CD14-positive monocyte (primary cell): ENCODE results near the gene AHSG. TPM values are rescaled to one million over a fixed set of nuclear protein-coding genes. Genes with fewer than 3 reads are reported as not detected.

Experiments used
- DNase-seq, 3 donors: peaks; one replicate each; pipeline ENCODE4 v3.0.0-alpha.2; 2011 to 2022
- H2AFZ ChIP-seq: 2 replicates; pipeline ENCODE4 v1.6.0; 2012; ENCODE audit warnings: mild to moderate bottlenecking, low read depth, low read length, inconsistent platforms; ENCODE audit not compliant: insufficient read depth, poor library complexity, severe bottlenecking
- H3K27ac ChIP-seq, 2 donors: 1 replicate in 1 of 2; 2 replicates in 1 of 2; pipeline ENCODE4 v1.5.1; 2012 to 2013; ENCODE audit warnings: low read length in 2 of 2, control low read depth in 1 of 2, inconsistent platforms in 1 of 2, low read depth in 1 of 2, mild to moderate bottlenecking in 1 of 2
- H3K27me3 ChIP-seq, 2 donors: one replicate each; pipeline versions ENCODE4 v1.6.0 to v1.6.1; 2011 to 2013; ENCODE audit warnings: low read length in 2 of 2; ENCODE audit not compliant: control insufficient read depth in 2 of 2, insufficient read depth in 2 of 2
- H3K36me3 ChIP-seq, 2 donors: replicated peaks in 1 of 2; 1 replicate in 1 of 2; 2 replicates in 1 of 2; pipeline versions ENCODE4 v1.5.1 to v1.6.1; 2012 to 2013; ENCODE audit warnings: low read length in 2 of 2, control low read depth in 1 of 2, inconsistent platforms in 1 of 2, mild to moderate bottlenecking in 1 of 2; ENCODE audit not compliant: insufficient read depth in 2 of 2, control insufficient read depth in 1 of 2
- H3K4me1 ChIP-seq, 2 donors: 1 replicate in 1 of 2; 2 replicates in 1 of 2; pipeline versions ENCODE4 v1.5.1 to v1.6.1; 2012 to 2013; ENCODE audit warnings: low read length in 2 of 2, control low read depth in 1 of 2, inconsistent platforms in 1 of 2, mild to moderate bottlenecking in 1 of 2, moderate library complexity in 1 of 2; ENCODE audit not compliant: insufficient read depth in 2 of 2, control insufficient read depth in 1 of 2
- H3K4me2 ChIP-seq: replicated peaks from 2 replicates; pipeline ENCODE3; 2012; ENCODE audit warnings: low read length, moderate library complexity, mild to moderate bottlenecking; ENCODE audit not compliant: poor library complexity, severe bottlenecking; ENCODE audit errors: extremely low read depth
- H3K4me3 ChIP-seq, 3 experiments: fragments of 200-600 bp in 1 of 3; sonication (generic) in 1 of 3; replicated peaks in 1 of 3; 1 replicate in 2 of 3; 2 replicates in 1 of 3; pipeline ENCODE4 v1.5.1; 2011 to 2013; ENCODE audit warnings: low read length in 3 of 3, mild to moderate bottlenecking in 3 of 3, control low read depth in 2 of 3, low read depth in 2 of 3, inconsistent platforms in 1 of 3, moderate library complexity in 1 of 3
- H3K79me2 ChIP-seq: 2 replicates; pipeline ENCODE4 v1.6.0; 2012; ENCODE audit warnings: mild to moderate bottlenecking, control low read depth, inconsistent platforms, low read length, moderate library complexity; ENCODE audit not compliant: insufficient read depth
- H3K9ac ChIP-seq: 2 replicates; pipeline ENCODE4 v1.6.0; 2017; ENCODE audit warnings: low read length, mild to moderate bottlenecking; ENCODE audit not compliant: insufficient read depth, poor library complexity, severe bottlenecking
- H3K9me3 ChIP-seq, 2 donors: replicated peaks in 1 of 2; 1 replicate in 1 of 2; 2 replicates in 1 of 2; pipeline versions ENCODE4 v1.5.1 to v1.6.1; 2012 to 2013; ENCODE audit warnings: low read length in 2 of 2, control low read depth in 1 of 2; ENCODE audit not compliant: control insufficient read depth in 1 of 2, insufficient read depth in 1 of 2
- H4K20me1 ChIP-seq: 2 replicates; pipeline ENCODE4 v1.6.0; 2012; ENCODE audit warnings: mild to moderate bottlenecking, low read length, control low read depth, moderate library complexity; ENCODE audit not compliant: insufficient read depth
- H3K27ac Mint-ChIP-seq, 7 donors: one replicate each; pipeline ENCODE4 v1.8.0; 2020; ENCODE audit warnings: mild to moderate bottlenecking in 7 of 7, mixed read lengths in 7 of 7, moderate library complexity in 6 of 7, inconsistent platforms in 2 of 7
- H3K27me3 Mint-ChIP-seq, 3 donors: one replicate each; pipeline ENCODE4 v1.8.0; 2021 to 2022; ENCODE audit warnings: low read depth in 3 of 3, mild to moderate bottlenecking in 3 of 3, mixed read lengths in 3 of 3, moderate library complexity in 3 of 3, inconsistent platforms in 1 of 3
- H3K36me3 Mint-ChIP-seq, 2 donors: one replicate each; pipeline ENCODE4 v1.8.0; 2020; ENCODE audit warnings: mixed read lengths in 2 of 2, inconsistent platforms in 1 of 2, mild to moderate bottlenecking in 1 of 2
- H3K4me1 Mint-ChIP-seq: one replicate; pipeline ENCODE4 v1.8.0; 2020; ENCODE audit warnings: mild to moderate bottlenecking, mixed read lengths
- H3K4me3 Mint-ChIP-seq, 2 donors: one replicate each; pipeline ENCODE4 v1.8.0; 2020; ENCODE audit warnings: mild to moderate bottlenecking in 2 of 2, mixed read lengths in 2 of 2, moderate library complexity in 1 of 2
- H3K9me3 Mint-ChIP-seq, 7 donors: one replicate each; pipeline ENCODE4 v1.8.0; 2020 to 2022; ENCODE audit warnings: mixed read lengths in 7 of 7, mild to moderate bottlenecking in 6 of 7, moderate library complexity in 6 of 7, inconsistent platforms in 2 of 7
- CTCF ChIP-seq: fragments of 200-600 bp; IDR thresholded peaks from one replicate; pipeline ENCODE4 v1.8.0; 2022; ENCODE audit warnings: antibody characterized with exemption, mild to moderate bottlenecking
- WGBS: methylation state at CpG from one replicate; pipeline ENCODE4 v1.1.5; 2013; ENCODE audit warnings: missing lambda C conversion rate; ENCODE audit not compliant: insufficient coverage; 5-methylcytosine and 5-hydroxymethylcytosine counted together
- intact Hi-C, 2 donors: fragments of 100-400 bp; cut with micrococcal nuclease; formaldehyde crosslinking; loops; one replicate each; pipeline versions ENCODE4 v1.15.0 to v1.15.1; 2023
- polyA plus RNA-seq, 3 donors: library from polyadenylated mRNA; depleted of rRNA in 1 of 3; unstranded in 2 of 3; stranded (reverse) in 1 of 3; fragments of 300-500 nt in 2 of 3; fragments of >200 nt in 1 of 3; fragmentation: Illumina TruSeq in 2 of 3; gene quantifications; 1 replicate in 2 of 3; 2 replicates in 1 of 3; pipeline ENCODE4 v1.2.3, GENCODE V29; 2012 to 2021

Gene AHSG
- polyA plus RNA-seq, 3 donors = not detected

- no peak for TF ChIP-seq CTCF
- no peak overlapping the region for H3K27ac Mint-ChIP-seq
- Histone ChIP-seq H3K79me2 (no peaks in the 10 kb centered on the region), H3K27ac (no peak overlapping the region), H3K9me3 (no peaks in the 10 kb centered on the region), H3K4me3 (no peak overlapping the region), H3K27me3 (peaks cover 0 to 2% of the 10 kb centered on the region in 2 donors), H3K36me3 (no peaks in the 10 kb centered on the region), H4K20me1 (no peaks in the 10 kb centered on the region), H3K4me2 (no peak overlapping the region), H3K4me1 (no peaks in the 10 kb centered on the region), H2AFZ (no peak overlapping the region), H3K9ac (no peak overlapping the region)
- H3K36me3 Mint-ChIP-seq = no peaks in the 10 kb centered on the region
- intact Hi-C loops = no loop called here
- no peak for DNase-seq
- no peak overlapping the region for H3K4me3 Mint-ChIP-seq
- peaks cover 0 to 6% (median 2%) of the 10 kb centered on the region in 7 donors for H3K9me3 Mint-ChIP-seq
- peaks cover 7 to 19% (median 14%) of the 10 kb centered on the region in 3 donors for H3K27me3 Mint-ChIP-seq
- no peaks in the 10 kb centered on the region for H3K4me1 Mint-ChIP-seq
These were observed 28.1 kb downstream of the AHSG start for GRCh38 chr3:186640929-186641328.

- peaks cover 3 to 17% (median 14%) of the 10 kb centered on the region in 3 donors for H3K27me3 Mint-ChIP-seq
- no peaks in the 10 kb centered on the region for H3K4me1 Mint-ChIP-seq
These were observed 29.2 kb downstream of the AHSG start for GRCh38 chr3:186642014-186642413.

More at GRCh38 chr3:186642014-186642413, 29.2 kb downstream of the AHSG start:
- no peak overlapping the region for H2AFZ ChIP-seq
- no peak overlapping the region for H3K9ac ChIP-seq
- no peak overlapping the region for H3K27ac ChIP-seq
- H3K9me3 ChIP-seq = no peaks in the 10 kb centered on the region
- no peaks in the 10 kb centered on the region for H4K20me1 ChIP-seq
- no peak overlapping the region for H3K4me2 ChIP-seq
- no CpG with 5 or more reads among the region's 3 CpGs for WGBS
- no peak overlapping the region for H3K4me3 ChIP-seq
- H3K27me3 ChIP-seq = peaks cover 0 to 2% of the 10 kb centered on the region in 2 donors
- H3K4me1 ChIP-seq = no peaks in the 10 kb centered on the region
- DNase-seq = no peak
- intact Hi-C loops = no loop called here
- no peaks in the 10 kb centered on the region for H3K36me3 Mint-ChIP-seq
- no peaks in the 10 kb centered on the region for H3K79me2 ChIP-seq
- no peak for TF ChIP-seq CTCF
- H3K4me3 Mint-ChIP-seq = no peak overlapping the region
- no peaks in the 10 kb centered on the region for H3K36me3 ChIP-seq
- H3K9me3 Mint-ChIP-seq = peaks cover 0 to 6% (median 2%) of the 10 kb centered on the region in 7 donors
- H3K27ac Mint-ChIP-seq = no peak overlapping the region
